ENCODE data around the gene LMCD1. TPM values are rescaled to one million over a fixed set of nuclear protein-coding genes. Genes with fewer than 3 reads are reported as not detected.

The LMCD1 gene
- total RNA-seq, 1 experiment from 2014 or later, result 46.0 TPM

GRCh38 chr3:8567784-8568575, 66.4 kb downstream of the LMCD1 start:
- no peak overlapping the region for H3K4me3 Mint-ChIP-seq (ENCODE audit: low read depth, unreplicated experiment)
- DNase-seq, result no peak
- H3K9me3 Mint-ChIP-seq (ENCODE audit: low read depth, unreplicated experiment), result no peaks in the 10 kb centered on the region
- TF ChIP-seq, protein P1, sequence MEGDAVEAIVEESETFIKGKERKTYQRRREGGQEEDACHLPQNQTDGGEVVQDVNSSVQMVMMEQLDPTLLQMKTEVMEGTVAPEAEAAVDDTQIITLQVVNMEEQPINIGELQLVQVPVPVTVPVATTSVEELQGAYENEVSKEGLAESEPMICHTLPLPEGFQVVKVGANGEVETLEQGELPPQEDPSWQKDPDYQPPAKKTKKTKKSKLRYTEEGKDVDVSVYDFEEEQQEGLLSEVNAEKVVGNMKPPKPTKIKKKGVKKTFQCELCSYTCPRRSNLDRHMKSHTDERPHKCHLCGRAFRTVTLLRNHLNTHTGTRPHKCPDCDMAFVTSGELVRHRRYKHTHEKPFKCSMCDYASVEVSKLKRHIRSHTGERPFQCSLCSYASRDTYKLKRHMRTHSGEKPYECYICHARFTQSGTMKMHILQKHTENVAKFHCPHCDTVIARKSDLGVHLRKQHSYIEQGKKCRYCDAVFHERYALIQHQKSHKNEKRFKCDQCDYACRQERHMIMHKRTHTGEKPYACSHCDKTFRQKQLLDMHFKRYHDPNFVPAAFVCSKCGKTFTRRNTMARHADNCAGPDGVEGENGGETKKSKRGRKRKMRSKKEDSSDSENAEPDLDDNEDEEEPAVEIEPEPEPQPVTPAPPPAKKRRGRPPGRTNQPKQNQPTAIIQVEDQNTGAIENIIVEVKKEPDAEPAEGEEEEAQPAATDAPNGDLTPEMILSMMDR (IDR thresholded peaks at IDR 0.05; ENCODE audit: unreplicated experiment), result no peak
- H3K27ac Mint-ChIP-seq (ENCODE audit: unreplicated experiment), result no peak overlapping the region
- BruUV-seq (replicated peaks), result no TSS peak
- H3K27me3 Mint-ChIP-seq (ENCODE audit: unreplicated experiment), result no peaks in the 10 kb centered on the region
- CTCF ChIA-PET, result no interaction called here
- peaks cover 14% of the 10 kb centered on the region for H3K36me3 Mint-ChIP-seq (ENCODE audit: insufficient read depth, unreplicated experiment)
- H3K4me1 Mint-ChIP-seq (ENCODE audit: low read depth, unreplicated experiment), result no peaks in the 10 kb centered on the region
- intact Hi-C loops (cut with micrococcal nuclease; ENCODE audit: unreplicated experiment), result no loop called here

DNA sequence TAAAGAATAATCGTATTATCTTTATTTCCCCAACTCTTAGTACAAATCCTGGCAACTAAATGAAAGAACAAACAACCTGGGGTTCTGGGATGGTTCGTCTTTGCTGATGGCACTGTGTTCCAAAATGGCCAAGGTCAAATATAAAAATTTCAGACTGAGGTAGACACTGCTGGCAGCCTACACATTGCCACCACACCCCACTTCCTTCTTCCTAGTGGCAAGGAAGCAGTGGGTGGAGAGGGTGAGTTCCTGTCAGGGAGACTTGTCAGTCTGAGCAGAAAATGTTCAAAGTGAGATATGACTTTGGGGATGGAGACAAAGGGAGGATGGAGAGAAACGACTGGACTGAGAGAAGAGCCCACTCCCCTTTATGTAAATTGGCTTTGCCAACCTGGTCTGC, 69.6 kb downstream of the LMCD1 start:
- DNase-seq, result no peak
- Mint-ChIP-seq H3K36me3 (ENCODE audit: insufficient read depth, unreplicated experiment) (peaks cover 23% of the 10 kb centered on the region), H3K4me3 (ENCODE audit: low read depth, unreplicated experiment) (no peak overlapping the region), H3K4me1 (ENCODE audit: low read depth, unreplicated experiment) (no peaks in the 10 kb centered on the region), H3K9me3 (ENCODE audit: low read depth, unreplicated experiment) (no peaks in the 10 kb centered on the region), H3K27me3 (ENCODE audit: unreplicated experiment) (no peaks in the 10 kb centered on the region), H3K27ac (ENCODE audit: unreplicated experiment) (no peak overlapping the region)
- no TSS peak for BruUV-seq (replicated peaks)
- intact Hi-C loops (cut with micrococcal nuclease; ENCODE audit: unreplicated experiment), result no loop called here
- TF ChIP-seq, protein P1 (IDR thresholded peaks at IDR 0.05; ENCODE audit: unreplicated experiment), result no peak
- CTCF ChIA-PET, result no interaction called here

DNA sequence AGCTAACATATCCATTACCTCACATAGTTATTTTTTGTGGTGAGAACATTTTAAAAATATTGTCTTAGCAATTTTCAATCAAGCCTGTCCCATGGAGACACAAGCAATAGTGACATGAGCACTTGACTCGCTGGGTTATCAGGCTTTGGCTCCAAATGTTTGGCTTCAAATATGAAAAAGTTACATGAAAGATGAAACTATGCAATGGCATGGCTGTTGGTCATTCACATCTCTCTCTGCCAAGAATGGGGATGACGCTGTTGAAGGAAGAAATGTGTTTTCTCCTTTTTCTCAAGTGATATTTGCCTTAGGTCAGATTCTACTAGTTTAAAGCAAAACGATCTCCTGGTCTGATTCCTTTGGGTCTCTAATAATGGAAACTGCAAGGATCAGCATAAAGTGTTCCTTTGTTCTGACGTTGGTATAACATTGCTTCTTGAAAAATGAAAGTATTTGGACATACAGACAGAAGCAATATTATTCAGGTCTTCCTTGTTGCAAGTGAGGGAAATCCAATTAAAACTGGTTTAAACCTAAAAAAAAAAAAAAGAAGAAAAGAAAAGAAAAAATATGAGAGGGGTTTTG, 71.8 kb downstream of the LMCD1 start:
- no TSS peak for BruUV-seq (replicated peaks)
- TF ChIP-seq, protein P1 (IDR thresholded peaks at IDR 0.05; ENCODE audit: unreplicated experiment), result no peak
- no peak overlapping the region for H3K4me3 Mint-ChIP-seq (ENCODE audit: low read depth, unreplicated experiment)
- peaks cover 26% of the 10 kb centered on the region for H3K36me3 Mint-ChIP-seq (ENCODE audit: insufficient read depth, unreplicated experiment)
- H3K4me1 Mint-ChIP-seq (ENCODE audit: low read depth, unreplicated experiment), result no peaks in the 10 kb centered on the region
- no peaks in the 10 kb centered on the region for H3K27me3 Mint-ChIP-seq (ENCODE audit: unreplicated experiment)
- H3K27ac Mint-ChIP-seq (ENCODE audit: unreplicated experiment), result no peak overlapping the region
- intact Hi-C loops (cut with micrococcal nuclease; ENCODE audit: unreplicated experiment), result no loop called here
- CTCF ChIA-PET, result no interaction called here
- no peaks in the 10 kb centered on the region for H3K9me3 Mint-ChIP-seq (ENCODE audit: low read depth, unreplicated experiment)
- no peak for DNase-seq

- H3K4me3 Mint-ChIP-seq (ENCODE audit: low read depth, unreplicated experiment), result no peak overlapping the region
- TF ChIP-seq, protein P1 (IDR thresholded peaks at IDR 0.05; ENCODE audit: unreplicated experiment), result no peak
Observed at GRCh38 chr3:8574040-8574669, 72.5 kb downstream of the LMCD1 start.

More at GRCh38 chr3:8574040-8574669, 72.5 kb downstream of the LMCD1 start:
- intact Hi-C loops (cut with micrococcal nuclease; ENCODE audit: unreplicated experiment), result no loop called here
- Mint-ChIP-seq H3K27me3 (ENCODE audit: unreplicated experiment) (no peaks in the 10 kb centered on the region), H3K36me3 (ENCODE audit: insufficient read depth, unreplicated experiment) (peaks cover 26% of the 10 kb centered on the region), H3K4me1 (ENCODE audit: low read depth, unreplicated experiment) (no peaks in the 10 kb centered on the region), H3K27ac (ENCODE audit: unreplicated experiment) (no peak overlapping the region), H3K9me3 (ENCODE audit: low read depth, unreplicated experiment) (no peaks in the 10 kb centered on the region)
- BruUV-seq (replicated peaks), result no TSS peak
- no peak for DNase-seq
- CTCF ChIA-PET, result interaction anchor here (0.6 to 1.0 kb wide), 2 partner anchors 13 to 69 kb away, joined by 3 read pairs; no protein-coding TSS in a partner anchor
